K562 (cell line): ENCODE measurements around the gene TMEM187. TPM values are rescaled to one million over a fixed set of nuclear protein-coding genes. Genes with fewer than 3 reads are reported as not detected.

Experiments
- CBX2 ChIP-seq: fragments of 200-600 bp; sonication (generic); IDR thresholded peaks from one replicate; pipeline ENCODE4 v1.6.1; 2012; ENCODE audit warnings: mild to moderate bottlenecking, low read length, inconsistent platforms; ENCODE audit not compliant: insufficient read depth, poor library complexity, severe bottlenecking
- CREM ChIP-seq: IDR thresholded peaks from 2 replicates; pipeline ENCODE4 v1.6.1; 2014; ENCODE audit warnings: antibody characterized with exemption, low read depth
- DIDO1 ChIP-seq: fragments of 450-650 bp; IDR thresholded peaks from 2 replicates; pipeline ENCODE4 v1.6.1; 2016; ENCODE audit warnings: low read depth, missing biosample characterization, missing genetic modification characterization
- HCFC1 ChIP-seq: IDR thresholded peaks from 2 replicates; pipeline ENCODE4 v1.6.1; 2012; ENCODE audit warnings: low read depth, low read length, improper control_type of control experiment
- HDGF ChIP-seq: fragments of 450-650 bp; IDR thresholded peaks from 2 replicates; pipeline ENCODE4 v1.6.1; 2016
- ILF3 ChIP-seq: fragments of 450-650 bp; IDR thresholded peaks from 2 replicates; pipeline ENCODE4 v1.6.1; 2018; ENCODE audit warnings: antibody characterized with exemption, mild to moderate bottlenecking, moderate library complexity, borderline replicate concordance
- KLF13 ChIP-seq: fragments of 450-650 bp; IDR thresholded peaks from 2 replicates; pipeline ENCODE4 v1.6.1; 2016; ENCODE audit warnings: missing genetic modification characterization, low read depth, mild to moderate bottlenecking, missing compliant biosample characterization, moderate library complexity, borderline replicate concordance
- KLF16 ChIP-seq: IDR thresholded peaks from 2 replicates; pipeline ENCODE4 v1.6.1; 2016; ENCODE audit warnings: antibody characterized with exemption
- MTA1 ChIP-seq: fragments of 450-650 bp; IDR thresholded peaks from 2 replicates; pipeline ENCODE4 v1.6.1; 2017; ENCODE audit warnings: borderline replicate concordance
- NBN ChIP-seq: fragments of 450-650 bp; IDR thresholded peaks from 2 replicates; pipeline ENCODE4 v1.6.1; 2016; ENCODE audit warnings: low read depth, mild to moderate bottlenecking
- SAP30 ChIP-seq: fragments of 200-600 bp; sonication (generic); IDR thresholded peaks from 2 replicates; pipeline ENCODE4 v1.6.1; 2012; ENCODE audit warnings: borderline replicate concordance, low read depth, mild to moderate bottlenecking, moderate library complexity, low read length, control low read depth, inconsistent platforms; ENCODE audit not compliant: insufficient read depth, poor library complexity, severe bottlenecking
- TARDBP ChIP-seq: fragments of 450-650 bp; IDR thresholded peaks from 2 replicates; pipeline ENCODE4 v1.6.1; 2016
- THAP7 ChIP-seq: fragments of 250-450 bp; sonication (Bioruptor Pico); IDR thresholded peaks from 2 replicates; pipeline ENCODE4 v1.5.0; 2021
- ZNF133 ChIP-seq: fragments of 250-450 bp; sonication (Bioruptor Pico); IDR thresholded peaks from 2 replicates; pipeline ENCODE4 v1.4.0; 2020; ENCODE audit warnings: mild to moderate bottlenecking
- ZNF586 ChIP-seq: fragments of 450-650 bp; formaldehyde crosslinking; conservative IDR thresholded peaks from 2 replicates; pipeline ENCODE4 v1.4.0; 2020; ENCODE audit warnings: mild to moderate bottlenecking, moderate library complexity
- ZNF639 ChIP-seq, 2 experiments: fragments of 200-800 bp in 1 of 2; sonication (Bioruptor generic) in 1 of 2; sonication (generic) in 1 of 2; formaldehyde crosslinking in 1 of 2; IDR thresholded peaks in 1 of 2; conservative IDR thresholded peaks in 1 of 2; 2 replicates each; pipeline versions ENCODE4 v1.5.0 to v1.6.1; 2016 to 2020; ENCODE audit warnings: missing compliant biosample characterization in 1 of 2, missing genetic modification characterization in 1 of 2, missing genetic modification reagents in 1 of 2
- polyA plus RNA-seq, 8 experiments: library from polyadenylated mRNA; depleted of rRNA in 4 of 8; stranded (reverse) in 5 of 8; unstranded in 3 of 8; fragments of >200 nt; fragmentation: Nextera tagmentation in 2 of 8; fragmentation: Illumina TruSeq in 1 of 8; extraction: Ambion mirVana in 2 of 8; extraction: Trizol in 1 of 8; gene quantifications; 2 replicates each; pipeline versions ENCODE4 v1.2.1 to v1.2.3, GENCODE V29; 2011 to 2014; ENCODE audit warnings: inconsistent platforms in 1 of 8, missing spikeins in 1 of 8
- total RNA-seq, 7 experiments: library from RNA; depleted of rRNA in 6 of 7; stranded (reverse); fragments of >200 nt in 6 of 7; fragmentation: Illumina TruSeq in 2 of 7; extraction: Trizol in 2 of 7; gene quantifications; 2 replicates each; pipeline versions ENCODE4 v1.2.1 to v1.2.3, GENCODE V29; 2011 to 2021; ENCODE audit warnings: low replicate concordance in 1 of 7
- TF ChIP-seq, protein P1 (sequence below): fragments of 450-650 bp; formaldehyde crosslinking; conservative IDR thresholded peaks from 2 replicates; pipeline ENCODE4 v1.4.0; 2022; ENCODE audit warnings: mild to moderate bottlenecking, missing genetic modification characterization

TMEM187 gene
- total and polyA plus RNA-seq, 9 of the 15 experiments (the other 6 are each of a cell fraction or from before 2014, with no cell fraction given), result 0.13 to 6.4 (median 1.6) TPM

DNA sequence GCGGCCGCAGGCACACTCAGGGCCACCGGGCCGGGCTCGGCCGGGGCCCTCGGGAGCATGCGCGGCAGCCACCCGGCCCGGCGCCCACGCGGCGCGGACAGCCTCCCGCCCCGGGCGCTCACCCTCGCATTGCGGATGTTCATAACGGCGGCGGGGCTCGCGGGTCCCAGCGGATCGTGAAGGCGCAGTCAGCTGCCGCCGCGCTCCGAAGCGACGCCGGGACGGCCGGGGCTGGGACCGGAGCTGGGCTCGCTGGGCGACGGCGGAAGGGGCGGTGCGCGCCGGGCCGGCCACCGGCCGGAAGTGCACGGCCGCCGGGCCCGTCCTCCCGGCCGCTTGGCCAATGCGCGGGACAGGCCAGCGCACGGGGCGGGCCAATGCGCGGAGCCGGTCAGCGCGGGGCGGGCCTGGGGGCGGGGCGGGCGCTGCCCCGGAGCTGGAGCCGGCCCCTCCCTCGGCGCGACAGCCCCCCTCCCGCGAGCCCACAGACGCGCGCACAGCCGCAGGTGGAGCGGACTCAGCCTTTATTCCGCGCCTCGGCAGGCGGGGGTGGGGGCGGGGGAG is 37.7 kb upstream of the TMEM187 start, which contains the start of gene NAA10 (continued):
- TF ChIP-seq ZNF639 (CRISPR knock-in tag; conservative IDR thresholded peaks at IDR 0.05 in 1 of 2, IDR thresholded peaks at IDR 0.05 in 1 of 2), result peak in 1 of 2 experiments; percentile 90; a peak in 2 of 4 replicates
- TF ChIP-seq CREM, result no peak
- TF ChIP-seq MTA1, result no peak
- TF ChIP-seq DIDO1 (tag), result no peak
- no peak for TF ChIP-seq ZNF586 (CRISPR knock-in tag)
- no peak for TF ChIP-seq ILF3
- TF ChIP-seq HCFC1, result 0 out of 2 replicates have a peak, but pooled peaks have one; percentile 40
- TF ChIP-seq SAP30, result peak; percentile 18
- TF ChIP-seq, protein P1, sequence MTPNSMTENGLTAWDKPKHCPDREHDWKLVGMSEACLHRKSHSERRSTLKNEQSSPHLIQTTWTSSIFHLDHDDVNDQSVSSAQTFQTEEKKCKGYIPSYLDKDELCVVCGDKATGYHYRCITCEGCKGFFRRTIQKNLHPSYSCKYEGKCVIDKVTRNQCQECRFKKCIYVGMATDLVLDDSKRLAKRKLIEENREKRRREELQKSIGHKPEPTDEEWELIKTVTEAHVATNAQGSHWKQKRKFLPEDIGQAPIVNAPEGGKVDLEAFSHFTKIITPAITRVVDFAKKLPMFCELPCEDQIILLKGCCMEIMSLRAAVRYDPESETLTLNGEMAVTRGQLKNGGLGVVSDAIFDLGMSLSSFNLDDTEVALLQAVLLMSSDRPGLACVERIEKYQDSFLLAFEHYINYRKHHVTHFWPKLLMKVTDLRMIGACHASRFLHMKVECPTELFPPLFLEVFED, result no peak
- TF ChIP-seq HDGF, result no peak
- no peak for TF ChIP-seq NBN
- TF ChIP-seq ZNF133, result no peak
- TF ChIP-seq TARDBP, result no peak
- TF ChIP-seq THAP7, result peak; percentile 89
- no peak for TF ChIP-seq KLF13
- TF ChIP-seq CBX2, result no peak
- no peak for TF ChIP-seq KLF16
